HUES64 (cell line): ENCODE results near the gene RNF152.

ENCODE experiments used
- H3K27ac ChIP-seq: 2 replicates; pipeline ENCODE4 v1.7.0; 2013; ENCODE audit warnings: low read depth, low read length, inconsistent platforms
- H3K27me3 ChIP-seq: 2 replicates; pipeline ENCODE4 v1.6.1; 2013; ENCODE audit warnings: mild to moderate bottlenecking, low read length; ENCODE audit not compliant: insufficient read depth
- H3K36me3 ChIP-seq: 2 replicates; pipeline ENCODE4 v1.6.1; 2013; ENCODE audit warnings: mild to moderate bottlenecking, low read length; ENCODE audit not compliant: insufficient read depth
- H3K4me1 ChIP-seq: 2 replicates; pipeline ENCODE4 v1.6.1; 2013; ENCODE audit warnings: mild to moderate bottlenecking, low read length, moderate library complexity; ENCODE audit not compliant: insufficient read depth
- H3K4me3 ChIP-seq: 2 replicates; pipeline ENCODE4 v1.5.1; 2013; ENCODE audit warnings: mild to moderate bottlenecking, low read length, moderate library complexity
- H3K9ac ChIP-seq: 2 replicates; pipeline ENCODE4 v1.6.1; 2013; ENCODE audit warnings: mild to moderate bottlenecking, low read depth, low read length
- H3K9me3 ChIP-seq: 2 replicates; pipeline ENCODE4 v1.6.1; 2013; ENCODE audit warnings: low read depth, low read length; ENCODE audit not compliant: insufficient read depth
- WGBS: fragments of 150-250, 120-280 bp; methylation state at CpG from one replicate; pipeline ENCODE4 v1.1.7; 2013; ENCODE audit warnings: missing lambda C conversion rate; 5-methylcytosine and 5-hydroxymethylcytosine counted together

RNF152 gene

DNA sequence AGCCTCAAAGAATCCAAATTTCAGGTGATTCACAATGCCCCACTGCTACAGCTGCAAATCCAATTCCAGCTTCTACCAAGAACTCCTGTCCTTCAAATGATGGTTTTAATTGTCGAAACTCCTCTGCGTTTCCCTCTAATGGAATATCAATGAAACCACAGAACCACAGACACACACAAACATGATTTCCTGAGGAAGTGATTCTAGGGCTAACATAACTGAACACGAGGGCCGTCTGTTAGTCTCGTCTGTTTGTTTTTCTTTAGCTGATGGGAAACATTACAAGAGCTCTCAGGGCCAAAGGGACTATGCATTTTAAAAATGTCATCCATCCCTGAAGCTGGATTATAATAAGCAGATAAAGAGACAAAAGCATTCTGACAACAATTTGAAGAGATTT, 59.4 kb downstream of the RNF152 start:
- H3K4me1 ChIP-seq, result no peaks in the 10 kb centered on the region
- H3K27ac ChIP-seq, result no peak overlapping the region
- no peak overlapping the region for H3K4me3 ChIP-seq
- no peaks in the 10 kb centered on the region for H3K27me3 ChIP-seq
- H3K36me3 ChIP-seq, result no peaks in the 10 kb centered on the region
- no peak overlapping the region for H3K9ac ChIP-seq
- no peaks in the 10 kb centered on the region for H3K9me3 ChIP-seq
- WGBS, result 80% methylated on average over 5 of the region's 5 CpGs

- H3K9ac ChIP-seq, result no peak overlapping the region
- no peak overlapping the region for H3K27ac ChIP-seq
- WGBS, result 97% methylated on average over 1 of the region's 2 CpGs
- H3K9me3 ChIP-seq, result no peaks in the 10 kb centered on the region
- no peaks in the 10 kb centered on the region for H3K36me3 ChIP-seq
- H3K4me3 ChIP-seq, result no peak overlapping the region
- H3K27me3 ChIP-seq, result no peaks in the 10 kb centered on the region
- no peaks in the 10 kb centered on the region for H3K4me1 ChIP-seq
These were observed 59.9 kb downstream of the RNF152 start for GRCh38 chr18:61832858-61833257.

DNA sequence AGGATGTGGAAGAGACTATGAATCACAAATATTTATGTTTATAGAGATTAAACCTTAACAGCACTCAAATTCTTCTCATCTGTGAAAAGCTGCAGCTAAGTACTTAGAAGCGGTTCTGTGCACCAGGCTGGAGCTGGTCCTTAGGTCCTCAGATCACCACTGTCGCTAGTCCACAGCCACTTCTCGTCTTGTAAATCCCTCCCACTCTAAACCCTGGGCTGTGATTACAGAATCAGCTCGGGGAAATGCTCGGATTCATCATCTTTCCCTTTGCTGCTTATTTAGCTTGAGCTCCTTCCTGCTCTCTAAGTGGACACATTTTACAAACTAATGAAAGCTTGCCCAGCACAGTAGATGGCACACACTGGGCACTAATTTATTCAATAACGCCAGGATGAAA, 61.7 kb downstream of the RNF152 start:
- peaks cover 6% of the 10 kb centered on the region for H3K4me1 ChIP-seq
- no peak overlapping the region for H3K4me3 ChIP-seq
- no peaks in the 10 kb centered on the region for H3K9me3 ChIP-seq
- 93% methylated on average over 6 of the region's 6 CpGs for WGBS
- H3K9ac ChIP-seq, result no peak overlapping the region
- H3K27me3 ChIP-seq, result no peaks in the 10 kb centered on the region
- H3K27ac ChIP-seq, result no peak overlapping the region
- no peaks in the 10 kb centered on the region for H3K36me3 ChIP-seq

GRCh38 chr18:61829108-61829507, 63.7 kb downstream of the RNF152 start:
- 92% methylated on average over 7 of the region's 7 CpGs for WGBS
- no peaks in the 10 kb centered on the region for H3K27me3 ChIP-seq
- no peaks in the 10 kb centered on the region for H3K36me3 ChIP-seq
- H3K9me3 ChIP-seq, result no peaks in the 10 kb centered on the region
- no peak overlapping the region for H3K27ac ChIP-seq
- no peak overlapping the region for H3K9ac ChIP-seq
- H3K4me3 ChIP-seq, result no peak overlapping the region
- H3K4me1 ChIP-seq, result peaks cover 6% of the 10 kb centered on the region

GRCh38 chr18:61827591-61827990, 65.2 kb downstream of the RNF152 start:
- Histone ChIP-seq H3K9me3 (no peaks in the 10 kb centered on the region), H3K4me3 (no peak overlapping the region), H3K36me3 (no peaks in the 10 kb centered on the region), H3K9ac (no peak overlapping the region), H3K4me1 (peaks cover 6% of the 10 kb centered on the region), H3K27me3 (no peaks in the 10 kb centered on the region), H3K27ac (no peak overlapping the region)
- WGBS, result 75% methylated on average over 3 of the region's 3 CpGs

- peaks cover 6% of the 10 kb centered on the region for H3K4me1 ChIP-seq
- no peaks in the 10 kb centered on the region for H3K36me3 ChIP-seq
- H3K4me3 ChIP-seq, result no peak overlapping the region
- no peaks in the 10 kb centered on the region for H3K27me3 ChIP-seq
- no peaks in the 10 kb centered on the region for H3K9me3 ChIP-seq
- H3K27ac ChIP-seq, result no peak overlapping the region
- H3K9ac ChIP-seq, result no peak overlapping the region
These were observed 67.4 kb downstream of the RNF152 start for GRCh38 chr18:61825386-61825785.

- H3K4me1 ChIP-seq, result peaks cover 6% of the 10 kb centered on the region
- no peaks in the 10 kb centered on the region for H3K36me3 ChIP-seq
- H3K9ac ChIP-seq, result no peak overlapping the region
- no peak overlapping the region for H3K27ac ChIP-seq
- 96% methylated on average over 3 of the region's 3 CpGs for WGBS
- no peaks in the 10 kb centered on the region for H3K27me3 ChIP-seq
- H3K9me3 ChIP-seq, result no peaks in the 10 kb centered on the region
- no peak overlapping the region for H3K4me3 ChIP-seq
These were observed 68.0 kb downstream of the RNF152 start for GRCh38 chr18:61824733-61825363.

GRCh38 chr18:61823595-61823994, 69.2 kb downstream of the RNF152 start:
- Histone ChIP-seq H3K4me1 (peaks cover 6% of the 10 kb centered on the region), H3K9ac (no peak overlapping the region), H3K27ac (no peak overlapping the region), H3K4me3 (no peak overlapping the region), H3K36me3 (no peaks in the 10 kb centered on the region), H3K9me3 (no peaks in the 10 kb centered on the region), H3K27me3 (no peaks in the 10 kb centered on the region)
- WGBS, result 96% methylated on average over 3 of the region's 3 CpGs

GRCh38 chr18:61822879-61823278, 69.9 kb downstream of the RNF152 start:
- Histone ChIP-seq H3K9me3 (no peaks in the 10 kb centered on the region), H3K36me3 (no peaks in the 10 kb centered on the region), H3K27ac (no peak overlapping the region), H3K9ac (no peak overlapping the region), H3K4me1 (peaks cover 6% of the 10 kb centered on the region), H3K4me3 (no peak overlapping the region), H3K27me3 (no peaks in the 10 kb centered on the region)
- 94% methylated on average over 4 of the region's 4 CpGs for WGBS

DNA sequence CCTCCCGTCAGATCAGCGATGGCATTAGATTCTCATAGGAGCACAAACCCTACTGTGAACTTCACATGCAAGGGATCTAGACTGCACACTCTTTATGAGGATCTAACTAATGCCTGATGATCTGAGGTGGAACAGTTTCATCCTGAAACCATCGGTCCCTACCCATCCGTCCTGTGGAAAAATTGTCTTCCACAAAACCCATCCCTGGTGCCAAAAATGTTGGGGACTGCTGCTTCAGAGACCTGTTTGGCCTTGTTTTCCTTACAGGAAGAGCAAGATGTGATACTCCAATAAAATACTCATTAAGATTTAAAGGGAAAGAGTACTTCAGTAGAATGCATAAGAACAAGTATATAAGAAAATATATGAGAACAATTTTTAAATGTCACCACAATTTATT, 71.1 kb downstream of the RNF152 start:
- no peak overlapping the region for H3K9ac ChIP-seq
- H3K4me3 ChIP-seq, result no peak overlapping the region
- no peaks in the 10 kb centered on the region for H3K9me3 ChIP-seq
- 95% methylated on average over 4 of the region's 4 CpGs for WGBS
- H3K4me1 ChIP-seq, result no peaks in the 10 kb centered on the region; the same call in 1 of the 2 replicates
- no peaks in the 10 kb centered on the region for H3K36me3 ChIP-seq
- H3K27ac ChIP-seq, result no peak overlapping the region
- H3K27me3 ChIP-seq, result no peaks in the 10 kb centered on the region

GRCh38 chr18:61820882-61821281, 71.9 kb downstream of the RNF152 start:
- no peaks in the 10 kb centered on the region for H3K27me3 ChIP-seq
- no peaks in the 10 kb centered on the region; the same call in 1 of the 2 replicates for H3K4me1 ChIP-seq
- no peaks in the 10 kb centered on the region for H3K36me3 ChIP-seq
- no peaks in the 10 kb centered on the region for H3K9me3 ChIP-seq
- H3K4me3 ChIP-seq, result no peak overlapping the region
- H3K9ac ChIP-seq, result no peak overlapping the region
- H3K27ac ChIP-seq, result no peak overlapping the region
- 100% methylated on average over 1 of the region's 1 CpG for WGBS

DNA sequence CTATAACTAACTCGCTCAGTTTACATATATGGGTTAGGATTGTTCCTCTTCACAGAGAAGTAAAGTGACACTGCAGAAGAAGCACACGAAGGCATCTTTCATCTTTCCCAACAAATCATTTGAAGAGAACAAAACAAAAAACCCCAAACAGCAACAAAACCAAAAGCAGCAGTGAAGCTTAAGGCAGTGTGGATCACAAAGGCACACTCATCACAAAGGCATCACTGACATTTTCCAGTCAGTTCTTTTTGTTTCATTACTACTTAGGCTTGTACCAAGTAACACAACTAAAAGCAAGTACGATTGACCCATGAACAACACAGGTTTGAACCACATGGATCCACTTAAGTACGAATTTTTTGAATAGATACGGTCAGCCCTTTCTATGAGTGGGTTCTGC, 75.7 kb downstream of the RNF152 start:
- Histone ChIP-seq H3K9me3 (no peaks in the 10 kb centered on the region), H3K9ac (no peak overlapping the region), H3K4me1 (no peaks in the 10 kb centered on the region; the same call in 1 of the 2 replicates), H3K27ac (no peak overlapping the region), H3K4me3 (no peak overlapping the region), H3K36me3 (peaks cover 8% of the 10 kb centered on the region; the same call in 1 of the 2 replicates), H3K27me3 (no peaks in the 10 kb centered on the region)
- WGBS, result 96% methylated on average over 5 of the region's 5 CpGs
